MV-4-11 (cell line): Measurements from ENCODE around the gene LRMDA.

Source experiments
- DNase-seq: peaks from one replicate; lab custom pipeline; 2025; lab: John Stamatoyannopoulos, UW

The LRMDA gene

DNA sequence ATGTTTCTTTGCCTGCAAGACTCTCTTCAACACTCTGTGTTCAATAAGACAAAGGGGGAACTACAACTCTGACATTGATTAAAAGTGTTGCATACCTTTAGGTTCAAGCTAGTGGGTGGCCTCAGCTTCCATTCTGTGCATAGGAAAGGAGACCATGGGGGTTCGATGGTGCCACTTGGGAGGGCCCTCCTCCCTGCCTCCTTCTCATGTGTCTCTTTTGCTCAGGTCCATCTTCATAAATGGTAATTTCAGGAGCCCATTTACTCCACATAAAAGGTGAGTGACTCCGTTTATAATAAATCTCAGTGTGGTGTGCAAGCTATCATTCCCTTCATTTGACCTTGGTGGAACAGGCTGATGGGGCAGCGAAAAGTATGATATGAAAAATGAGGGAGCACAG, 285.1 kb downstream of the LRMDA start:
- no peak for DNase-seq

DNA sequence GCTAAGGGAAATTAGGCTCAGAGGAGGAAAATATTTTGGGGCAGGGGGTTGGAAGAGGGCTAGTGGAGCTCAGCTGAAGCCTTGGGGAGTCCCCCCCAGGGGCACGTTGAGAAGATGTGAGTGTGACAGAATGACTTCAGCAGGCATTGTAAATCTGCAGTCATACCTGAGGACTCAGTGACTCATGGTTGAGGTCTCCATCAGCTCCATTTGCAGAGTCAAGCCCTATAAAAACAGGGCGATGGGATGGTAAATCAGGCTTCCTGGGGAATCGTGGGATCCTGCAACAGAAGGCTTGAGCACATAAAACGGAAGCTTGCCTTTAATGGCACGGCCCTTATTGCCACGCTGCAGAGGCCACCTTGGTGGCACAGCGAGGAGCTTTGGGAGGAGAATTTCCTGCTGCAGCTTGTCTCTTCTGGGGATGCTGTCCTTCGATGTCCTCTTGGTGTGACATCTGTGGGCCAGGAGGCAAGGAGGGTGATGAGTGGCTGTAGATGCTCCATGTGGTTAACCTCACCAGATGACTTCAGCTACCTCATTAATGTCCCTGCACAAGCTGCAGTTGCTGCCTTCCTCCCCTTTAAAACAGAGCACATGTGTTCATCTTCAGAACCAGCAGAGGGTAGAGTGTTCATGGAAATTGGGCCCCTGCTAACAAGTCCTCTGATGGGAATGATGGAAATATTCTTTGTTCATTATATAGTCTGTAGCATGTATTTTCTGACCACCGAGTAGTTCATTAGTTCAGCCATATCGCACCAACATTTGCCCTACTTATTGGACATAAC, 285.9 kb downstream of the LRMDA start:
- DNase-seq, result no peak

DNA sequence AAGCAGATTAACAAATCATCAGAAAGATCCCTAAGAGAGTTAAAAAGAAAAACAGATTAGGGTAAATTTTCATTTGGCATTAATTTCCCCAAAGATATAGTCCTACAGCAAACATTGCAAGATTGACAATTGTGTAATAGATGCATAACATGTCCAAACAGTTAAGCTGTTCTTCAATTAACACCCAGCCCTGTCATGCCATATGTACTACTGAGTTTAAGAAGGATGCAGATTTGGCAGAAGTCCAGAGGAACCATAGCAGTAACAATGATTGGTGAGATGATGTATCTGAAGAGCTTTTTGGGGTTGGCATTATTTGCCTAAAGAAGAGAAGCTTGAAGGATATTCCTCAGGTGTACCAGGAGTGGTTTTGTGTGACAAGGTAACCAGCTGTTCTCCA, 287.6 kb downstream of the LRMDA start:
- no peak for DNase-seq

DNA sequence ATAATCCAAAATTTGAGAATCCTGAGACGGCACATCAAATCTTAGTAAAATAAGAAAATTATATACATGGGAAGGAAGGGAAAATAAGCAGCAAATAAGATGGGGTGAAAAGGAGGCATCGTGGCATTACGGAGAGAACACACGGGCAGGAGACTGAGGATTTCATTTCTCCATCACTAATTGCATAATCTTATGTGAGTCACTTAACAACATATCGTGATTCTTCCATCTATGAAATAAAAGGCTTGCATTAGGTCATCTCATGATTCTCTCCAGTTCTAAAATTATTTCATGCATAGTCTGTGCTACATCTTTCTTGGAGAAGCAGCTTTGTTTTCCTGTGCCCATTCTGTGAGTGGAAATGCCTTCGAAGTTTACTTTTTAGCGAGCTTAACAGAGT, 288.7 kb downstream of the LRMDA start:
- DNase-seq, result no peak

DNA sequence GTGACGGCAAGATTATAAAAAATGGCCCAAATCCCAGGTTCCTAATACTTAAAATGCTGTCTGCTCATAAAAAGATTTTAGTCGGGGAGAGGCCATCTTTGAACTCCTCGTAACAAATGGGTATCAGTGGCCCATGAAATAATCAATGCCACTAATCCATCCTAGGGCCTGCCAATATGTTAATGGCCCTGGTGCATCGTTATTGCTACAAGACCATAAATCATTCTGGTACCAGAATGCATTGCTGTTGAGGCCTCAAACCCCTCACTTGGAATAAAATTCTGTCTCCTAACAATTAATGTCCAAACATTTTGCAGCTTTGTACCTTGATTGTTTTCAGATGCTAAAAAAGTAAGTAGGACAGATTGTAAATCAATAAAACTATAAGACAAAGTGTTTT, 290.6 kb downstream of the LRMDA start:
- DNase-seq, result no peak

DNA sequence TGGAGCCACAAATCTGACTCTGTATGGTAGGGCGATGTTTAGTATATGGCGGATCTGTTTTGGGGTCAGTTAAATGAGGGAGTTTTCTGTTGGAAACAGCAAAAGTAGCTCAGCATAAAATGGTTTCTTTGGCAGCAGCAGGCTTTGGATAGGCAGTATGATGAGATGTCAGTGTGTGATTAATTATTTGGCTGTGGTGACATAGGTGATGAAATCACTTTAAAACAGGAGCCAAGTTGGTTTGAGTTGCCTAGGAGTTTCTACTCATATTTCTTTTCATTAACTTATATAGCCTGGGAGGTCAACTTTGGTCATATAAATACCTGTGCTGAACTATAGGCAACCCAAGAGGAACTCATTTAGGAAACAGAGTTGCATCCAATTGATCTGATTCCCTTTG, 291.2 kb downstream of the LRMDA start:
- DNase-seq, result no peak

DNA sequence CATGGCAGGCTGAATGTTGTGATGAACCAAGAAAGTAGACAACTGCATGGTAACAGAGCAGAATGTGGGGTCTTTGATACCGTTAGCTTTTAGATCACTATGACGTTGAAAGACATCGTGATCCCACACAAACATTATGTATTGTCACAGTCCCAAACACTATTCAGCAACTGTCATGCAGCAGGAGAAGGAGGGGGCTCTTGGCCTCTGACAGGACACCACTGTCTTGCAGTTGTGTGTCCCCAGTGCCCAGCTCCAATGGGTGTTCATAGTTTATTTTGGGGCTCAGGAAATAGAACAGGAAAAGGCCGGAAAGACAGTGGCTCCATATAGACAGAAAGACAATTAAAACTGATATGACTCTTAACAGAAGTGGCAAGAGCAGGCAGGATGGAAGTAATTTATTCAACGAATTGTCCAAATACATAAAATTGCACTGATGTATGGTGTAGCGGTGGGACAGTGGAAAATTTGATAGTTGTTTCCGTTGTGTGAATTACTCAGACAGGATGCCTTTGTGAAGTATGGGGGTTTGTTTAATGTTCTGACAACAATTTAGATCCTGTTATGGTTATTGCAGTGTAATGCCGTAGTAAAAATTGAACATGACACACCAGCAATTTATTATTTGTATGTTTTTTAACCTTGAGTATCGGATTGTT, 292.0 kb downstream of the LRMDA start:
- no peak for DNase-seq

DNA sequence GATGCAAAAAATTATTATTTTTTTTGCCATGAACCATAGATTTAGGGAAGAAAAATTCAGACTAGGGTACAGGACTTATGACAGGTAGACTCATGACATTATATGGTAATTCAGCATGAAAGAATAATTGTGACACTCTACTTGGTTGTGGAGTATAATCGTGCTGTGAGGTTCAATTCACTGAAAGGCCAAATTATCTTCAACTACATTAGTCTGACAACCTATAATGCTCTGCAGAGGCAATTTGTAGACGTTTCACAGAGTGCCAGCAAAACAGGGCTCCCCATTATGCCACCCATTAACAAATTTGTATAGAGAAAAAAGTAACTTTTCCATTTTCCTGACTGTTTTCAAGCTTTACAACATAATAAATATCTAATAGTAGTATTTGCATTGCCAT, 292.6 kb downstream of the LRMDA start:
- no peak for DNase-seq

DNA sequence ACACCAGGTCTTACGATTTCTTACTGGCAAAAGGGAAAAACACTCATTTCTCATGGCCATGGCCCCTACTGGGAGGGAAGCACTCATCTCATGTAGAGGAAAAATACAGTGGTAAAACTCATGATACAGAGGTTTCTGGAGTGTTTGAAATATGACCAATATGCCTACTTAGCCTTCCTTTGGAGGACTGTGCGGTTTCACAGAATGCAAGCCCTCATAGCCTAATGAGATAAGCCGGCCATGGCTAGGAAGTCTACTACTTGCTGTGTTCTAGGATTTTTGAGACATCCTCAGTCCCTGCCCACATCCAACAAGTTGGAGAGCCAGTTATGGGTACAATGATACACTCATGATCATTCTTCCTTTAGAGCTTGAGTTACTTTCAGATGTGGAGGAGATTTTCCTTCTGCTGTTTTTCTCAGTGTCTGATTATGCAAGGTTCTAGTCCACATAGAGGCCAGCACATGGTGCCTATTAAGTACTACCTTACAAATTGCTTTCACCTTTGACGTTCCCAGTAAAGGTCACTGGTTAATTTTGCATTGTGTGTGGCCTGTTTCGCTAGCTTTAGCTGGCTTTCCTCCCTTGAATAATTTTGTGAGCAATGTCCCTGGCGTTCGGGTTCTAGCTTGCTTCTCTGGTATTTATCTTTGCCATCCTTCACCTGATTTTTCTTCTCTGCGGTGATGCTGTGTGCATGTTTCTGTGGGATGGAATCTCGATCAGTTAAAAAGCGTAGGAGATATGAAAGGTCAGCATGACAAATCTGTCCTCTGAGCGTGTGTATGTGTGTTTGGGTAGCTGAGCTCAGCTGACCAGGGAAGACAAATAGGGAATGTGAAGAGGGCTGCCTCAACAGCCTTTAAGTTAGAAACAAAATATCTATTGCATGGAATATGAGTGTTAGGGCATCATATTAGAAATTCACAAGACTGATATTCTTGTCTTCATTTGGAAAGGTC, 295.4 kb downstream of the LRMDA start:
- no peak for DNase-seq

DNA sequence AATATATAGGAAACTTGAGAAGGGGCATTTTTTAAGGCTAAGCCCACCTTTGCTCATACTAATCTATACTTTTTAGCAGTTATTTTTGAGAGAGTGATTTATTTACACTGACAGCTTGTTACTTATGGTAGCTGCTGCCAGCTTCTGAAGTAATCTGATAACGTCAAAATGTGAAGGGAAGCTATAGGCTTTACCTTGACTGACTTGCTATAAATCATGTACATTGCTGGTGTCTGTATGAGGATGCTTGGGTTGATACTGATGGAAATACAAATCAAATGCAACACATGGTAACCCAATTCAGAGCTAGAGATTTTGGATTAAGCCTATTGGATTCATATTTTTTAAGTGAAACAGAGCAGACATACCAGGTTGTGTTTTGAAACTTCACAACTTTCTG, 299.4 kb downstream of the LRMDA start:
- DNase-seq, result no peak

DNA sequence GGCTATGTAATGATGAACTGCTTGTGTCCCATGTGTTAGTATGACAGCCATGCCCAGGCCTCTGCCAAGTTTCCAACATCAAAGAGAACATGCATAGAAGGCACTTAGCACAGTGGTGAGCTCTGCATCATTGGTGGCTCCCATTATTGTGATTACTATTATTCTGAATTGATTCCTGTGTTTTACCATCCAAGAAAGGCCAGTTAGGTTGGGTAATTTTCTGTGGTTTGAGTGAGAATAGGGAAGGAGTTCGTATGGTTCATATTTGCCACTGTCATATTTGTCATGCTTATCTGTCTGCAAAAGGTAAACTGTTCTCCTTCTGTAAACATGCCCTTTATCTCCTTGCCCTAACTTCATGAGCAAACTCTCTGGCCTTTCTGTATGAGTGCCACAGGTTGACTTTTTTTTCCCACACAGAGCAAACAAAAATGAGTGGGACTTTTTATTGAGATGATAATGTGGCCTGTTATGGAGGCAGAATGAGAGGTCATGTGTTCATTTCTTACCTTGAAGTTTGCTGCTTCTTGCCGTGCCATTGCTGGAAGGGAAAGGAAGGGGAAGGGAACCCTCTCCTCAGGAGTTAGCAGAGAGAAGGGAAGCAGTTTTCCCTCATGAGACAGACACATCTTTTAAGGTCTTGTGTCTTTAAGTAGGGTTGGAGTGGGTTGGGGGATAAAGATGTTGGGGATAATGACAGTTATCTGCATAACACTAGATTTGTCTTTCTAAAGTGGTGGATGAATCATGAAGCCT, 301.9 kb downstream of the LRMDA start:
- peak; percentile 33 for DNase-seq

DNA sequence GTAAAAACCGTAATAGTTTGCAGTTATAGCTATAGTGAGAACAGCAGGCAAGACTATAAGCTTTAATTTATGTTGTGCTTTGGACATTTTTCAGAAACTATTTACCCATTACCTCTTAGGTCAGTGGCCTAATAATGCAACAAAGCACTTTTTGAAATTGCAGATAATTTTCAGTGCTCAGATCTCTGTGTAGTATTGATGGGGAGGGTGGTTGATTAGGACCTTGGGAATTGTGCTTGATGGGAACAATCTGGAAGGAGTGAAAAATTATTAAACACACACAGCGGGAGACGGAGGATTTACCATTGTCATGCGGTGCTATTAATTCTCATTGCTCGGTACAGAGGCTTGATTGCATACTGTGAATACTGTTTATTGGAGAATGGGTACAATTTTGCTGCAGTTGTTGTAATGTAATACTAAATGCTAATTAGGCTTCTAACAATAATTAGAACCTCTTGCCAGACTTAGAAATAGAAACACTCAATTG, 304.8 kb downstream of the LRMDA start:
- no peak for DNase-seq

DNA sequence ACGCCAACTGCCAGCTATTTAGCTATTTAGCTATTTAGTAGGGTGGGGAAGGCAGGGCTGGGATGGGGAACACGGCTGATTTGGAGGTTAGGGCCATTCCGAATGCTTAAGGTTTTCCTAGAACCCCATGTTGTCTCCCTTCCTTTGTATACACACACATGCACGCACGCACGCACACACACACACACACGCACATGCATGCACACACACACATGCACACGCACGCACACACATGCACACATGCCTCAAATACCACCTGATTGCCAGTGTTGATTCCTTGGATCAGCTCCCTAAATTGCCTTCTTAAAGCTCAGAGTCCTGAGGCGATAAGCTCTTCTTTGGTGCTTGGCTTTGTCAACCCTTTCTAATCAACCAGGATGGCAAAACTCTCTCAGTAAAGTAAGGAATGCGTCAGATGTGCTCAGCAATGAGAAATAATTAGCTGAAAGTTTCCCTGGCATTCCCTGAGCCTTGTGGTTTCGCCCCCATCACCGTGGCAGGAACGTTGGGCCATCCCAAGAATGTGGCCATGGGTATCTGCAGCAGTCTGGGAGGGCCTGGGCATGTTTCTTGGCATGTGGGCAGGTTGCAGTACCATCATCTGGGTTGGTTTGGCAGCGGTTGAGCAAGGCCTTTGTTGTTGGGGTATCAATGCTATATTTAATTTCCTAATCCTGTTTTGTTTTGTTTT, 305.6 kb downstream of the LRMDA start:
- no peak for DNase-seq

DNA sequence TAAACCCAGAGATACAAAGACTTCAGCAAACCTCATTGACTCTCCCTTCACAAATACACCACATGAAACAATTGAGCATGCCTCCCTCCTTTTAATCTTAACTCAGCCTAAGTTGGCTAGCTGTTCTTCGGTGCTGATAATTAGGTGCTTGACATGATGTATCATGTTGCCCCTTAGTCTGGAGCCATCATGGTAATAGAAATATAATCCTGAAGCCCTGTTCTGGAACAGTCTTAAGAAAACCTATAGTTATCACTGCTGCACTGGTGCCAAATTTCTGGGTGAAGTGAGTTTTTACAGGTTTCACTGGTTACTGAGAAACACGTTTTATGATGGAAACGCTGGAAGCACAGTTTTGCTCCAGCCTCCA, 306.1 kb downstream of the LRMDA start:
- no peak for DNase-seq

DNA sequence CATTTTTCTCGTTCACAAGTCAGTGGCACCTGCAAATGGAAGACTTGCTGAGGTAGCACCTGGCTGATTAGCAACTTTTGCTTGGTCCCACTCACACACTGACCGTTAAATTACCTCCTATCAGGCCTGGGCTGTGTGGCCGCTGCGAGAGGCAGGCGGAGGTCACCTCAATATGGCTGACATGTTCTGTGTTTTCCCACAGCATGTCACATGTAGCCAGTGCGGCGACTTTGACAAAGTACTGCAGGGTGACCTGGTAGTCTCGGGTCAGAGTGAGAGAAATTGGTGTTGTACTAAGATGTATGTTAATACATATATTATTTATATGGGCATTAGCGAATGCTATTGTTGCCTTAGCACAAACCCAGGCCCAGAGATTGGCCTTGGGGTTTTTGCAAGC, 307.5 kb downstream of the LRMDA start:
- no peak for DNase-seq

DNA sequence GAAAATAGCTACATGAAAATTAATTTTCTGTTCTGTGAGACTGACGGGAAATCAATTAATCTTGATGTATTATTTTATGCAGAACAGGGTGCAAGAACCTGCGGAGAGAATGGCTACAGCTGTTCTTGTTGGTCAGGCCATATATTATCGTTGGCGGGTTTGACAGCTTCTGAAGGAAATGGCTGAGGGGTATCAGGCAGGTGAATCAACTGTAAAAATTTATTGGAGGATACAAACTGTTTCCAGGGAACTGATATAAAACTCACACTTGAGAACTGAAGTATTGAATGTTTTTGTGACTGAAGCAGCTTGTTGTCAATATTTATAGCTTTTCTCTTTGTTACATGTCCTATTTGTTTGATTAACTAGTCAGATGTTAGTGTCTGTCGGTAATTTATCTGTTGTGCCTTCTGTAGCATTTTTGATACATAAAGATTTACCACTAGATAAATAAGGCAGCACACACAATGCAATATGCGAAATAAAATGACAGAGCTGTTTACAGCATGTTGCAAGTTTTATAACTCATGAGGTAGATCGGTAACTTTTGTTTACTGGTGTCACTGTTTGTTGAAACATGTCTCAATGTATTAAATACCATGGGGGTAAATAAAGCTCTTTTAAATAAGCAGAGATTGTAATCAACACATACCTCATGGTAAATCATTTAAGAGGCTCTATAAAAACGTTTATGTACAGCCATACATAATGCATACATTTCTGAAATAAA, 308.2 kb downstream of the LRMDA start:
- DNase-seq, result no peak

DNA sequence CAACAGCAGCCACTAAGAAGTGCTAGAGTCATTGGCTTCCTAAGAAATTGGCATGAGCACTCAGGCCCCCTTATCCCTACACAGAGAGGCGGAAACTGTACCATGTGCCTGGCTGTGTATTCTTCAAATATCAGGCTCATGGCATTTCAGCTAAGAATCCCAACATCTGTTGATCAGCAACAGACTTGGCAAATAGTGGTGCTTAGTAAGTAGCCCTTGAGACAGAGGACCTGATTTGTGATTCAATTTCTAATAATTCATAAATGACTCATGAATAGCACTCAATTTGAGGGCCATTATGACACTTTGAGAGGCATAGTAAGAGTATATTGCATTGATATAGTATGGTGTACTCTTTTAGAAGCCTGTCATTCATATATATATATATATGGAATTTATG, 309.1 kb downstream of the LRMDA start:
- DNase-seq, result no peak

DNA sequence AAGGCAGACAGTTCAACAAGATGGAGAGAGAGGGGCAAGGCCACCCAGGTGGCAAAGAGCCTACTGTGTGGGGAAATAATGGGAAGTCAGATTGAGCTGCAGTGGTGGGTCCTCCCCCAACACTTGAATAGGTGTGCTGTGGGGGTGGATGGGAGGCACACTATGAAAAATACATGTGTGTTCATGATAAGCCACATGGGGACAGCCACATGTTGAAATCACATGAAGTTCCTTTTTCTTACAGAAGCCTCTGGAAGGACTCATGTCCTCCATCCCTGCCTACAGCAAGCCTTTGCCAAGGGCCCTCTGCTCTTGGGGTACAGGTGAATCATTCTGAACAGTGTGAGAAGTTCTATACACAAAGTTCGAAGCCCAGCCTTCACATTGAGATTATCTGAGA, 310.9 kb downstream of the LRMDA start:
- no peak for DNase-seq

DNA sequence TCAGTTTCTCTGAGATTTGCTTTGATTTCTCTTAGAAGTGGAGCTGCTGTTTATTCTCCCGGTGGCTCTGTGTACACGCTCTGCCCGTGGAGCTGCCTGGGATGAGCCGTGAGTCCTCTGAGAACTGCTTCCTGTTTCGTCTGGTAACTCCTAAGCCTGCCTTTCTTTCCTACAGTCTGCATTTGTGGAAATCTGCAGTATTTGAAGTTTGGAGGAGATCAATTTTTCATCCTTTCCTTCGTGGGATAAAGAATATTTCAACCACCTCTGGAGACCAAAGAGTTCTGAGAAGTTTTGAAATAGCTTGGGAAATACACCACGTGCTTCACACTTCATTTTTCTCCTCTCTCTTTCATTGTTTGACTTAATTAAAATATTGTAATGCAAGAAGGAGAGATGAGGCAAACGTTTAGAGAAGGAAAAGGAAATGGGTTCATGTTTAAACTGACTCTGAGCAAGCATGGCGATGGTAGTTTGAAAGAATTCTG, 311.9 kb downstream of the LRMDA start:
- DNase-seq, result no peak

DNA sequence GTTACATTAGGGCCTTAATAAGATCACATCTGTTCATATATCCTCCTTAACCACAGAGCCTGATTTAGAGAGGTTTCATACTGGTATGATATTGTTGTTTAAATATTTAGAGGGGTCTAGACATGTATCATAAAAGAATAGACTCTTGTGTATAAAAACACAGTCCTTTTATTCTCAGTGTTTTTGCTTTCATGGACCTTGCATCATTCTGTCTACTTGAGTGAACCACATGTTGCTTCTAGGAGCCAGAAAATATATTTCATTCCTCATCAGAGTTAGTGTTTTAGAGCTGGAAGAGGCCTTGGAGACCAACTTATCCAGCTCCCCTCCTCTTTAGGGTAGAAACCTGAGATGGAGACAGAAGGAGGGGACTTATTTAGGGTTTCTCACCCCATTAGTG, 312.8 kb downstream of the LRMDA start:
- DNase-seq, result no peak
